PC-3 (cell line): Measurements from ENCODE around the gene FPGS. TPM values are rescaled to one million over a fixed set of nuclear protein-coding genes. Genes with fewer than 3 reads are reported as not detected.

ENCODE experiments used
- ATAC-seq: fragments of 200-7000 bp; cut with Tn5 transposase; 2 replicates; pipeline ENCODE4 v1.9.1; 2020; ENCODE audit warnings: mild to moderate bottlenecking, moderate library complexity
- BruUV-seq: library from RNA; stranded (reverse); fragments of 400-500 nt; replicated peaks from 2 replicates; lab custom pipeline; 2021; lab: Mats Ljungman, UMichigan
- CTCF ChIA-PET: fragments of 300-600 bp; sonication (Branson Sonifier 250); formaldehyde crosslinking; loops from one replicate; lab custom pipeline; 2022; ENCODE audit warnings: antibody characterized with exemption; lab: Charles Lee
- POLR2A ChIA-PET: fragments of 300-600 bp; sonication (Branson Sonifier 250); formaldehyde crosslinking; loops from one replicate; lab custom pipeline; 2022; ENCODE audit warnings: antibody characterized with exemption; ENCODE audit not compliant: unreplicated experiment; lab: Charles Lee
- DNase-seq: peaks from one replicate; pipeline ENCODE4 v3.0.0-alpha.2; 2015
- H2AFZ ChIP-seq: fragments of 300-600 bp; sonication (generic); 2 replicates; pipeline ENCODE4 v1.6.0; 2016; ENCODE audit warnings: antibody characterized with exemption, low read length
- H3F3A ChIP-seq: fragments of 300-600 bp; sonication (generic); one replicate; pipeline ENCODE4 v1.6.0; 2017; ENCODE audit warnings: antibody characterized with exemption, low read length, control low read depth, mild to moderate bottlenecking; ENCODE audit not compliant: unreplicated experiment
- H3K27ac ChIP-seq: fragments of 300-600 bp; sonication (generic); 2 replicates; pipeline ENCODE4 v1.5.1; 2016; ENCODE audit warnings: mild to moderate bottlenecking, low read length
- H3K27me3 ChIP-seq: fragments of 300-600 bp; sonication (generic); 2 replicates; pipeline ENCODE4 v1.6.1; 2016; ENCODE audit warnings: low read length, mixed read lengths
- H3K36me3 ChIP-seq: fragments of 300-600 bp; sonication (generic); 2 replicates; pipeline ENCODE4 v1.6.1; 2016; ENCODE audit warnings: low read depth, mixed run types, low read length, mixed read lengths
- H3K4me1 ChIP-seq: fragments of 300-600 bp; sonication (generic); 2 replicates; pipeline ENCODE4 v1.5.1; 2016; ENCODE audit warnings: low read length; ENCODE audit not compliant: insufficient read depth
- H3K4me2 ChIP-seq: fragments of 300-600 bp; sonication (generic); 2 replicates; pipeline ENCODE4 v1.6.0; 2016; ENCODE audit warnings: low read length
- H3K4me3 ChIP-seq: fragments of 300-600 bp; sonication (generic); 2 replicates; pipeline ENCODE4 v1.5.1; 2016; ENCODE audit warnings: mild to moderate bottlenecking, low read length, mixed read lengths
- H3K79me2 ChIP-seq: fragments of 300-600 bp; sonication (generic); 2 replicates; pipeline ENCODE4 v1.6.1; 2017; ENCODE audit warnings: low read length, mixed read lengths
- H3K9ac ChIP-seq: fragments of 300-600 bp; sonication (generic); 2 replicates; pipeline ENCODE4 v1.6.0; 2016; ENCODE audit warnings: mild to moderate bottlenecking, low read length
- H3K9me2 ChIP-seq: fragments of 300-600 bp; sonication (generic); replicated peaks from 2 replicates; pipeline ENCODE4 v1.6.1; 2016; ENCODE audit warnings: mixed run types, low read length, mixed read lengths
- H3K9me3 ChIP-seq: fragments of 300-600 bp; sonication (generic); 2 replicates; pipeline ENCODE4 v1.6.1; 2016; ENCODE audit warnings: low read length, mixed read lengths
- H4K20me1 ChIP-seq: fragments of 300-600 bp; sonication (generic); 2 replicates; pipeline ENCODE4 v1.6.1; 2016; ENCODE audit warnings: low read length, mixed read lengths
- CTCF ChIP-seq: fragments of 300-600 bp; sonication (generic); conservative IDR thresholded peaks from 2 replicates; pipeline ENCODE4 v1.5.1; 2017; ENCODE audit warnings: antibody characterized with exemption, low read depth, mild to moderate bottlenecking, low read length
- EZH2 ChIP-seq: fragments of 300-600 bp; sonication (generic); IDR thresholded peaks from one replicate; pipeline ENCODE4 v1.6.1; 2017; ENCODE audit warnings: antibody characterized with exemption, mild to moderate bottlenecking, low read length; ENCODE audit not compliant: unreplicated experiment
- EZH2phosphoT487 ChIP-seq: fragments of 300-600 bp; sonication (generic); IDR thresholded peaks from 2 replicates; pipeline ENCODE4 v1.6.1; 2018; ENCODE audit warnings: mild to moderate bottlenecking, antibody characterized with exemption, low read length, borderline replicate concordance
- intact Hi-C: fragments of 100-400 bp; cut with micrococcal nuclease; formaldehyde crosslinking; loops from 2 replicates; pipeline ENCODE4 v1.9.0; 2023
- total RNA-seq: library from RNA; depleted of rRNA; stranded (reverse); fragments of >200 nt; gene quantifications from 2 replicates; pipeline ENCODE4 v1.2.3, GENCODE V29; 2014

The FPGS gene
- total RNA-seq, 1 experiment from 2014 or later, result 78.5 TPM

- H2AFZ ChIP-seq, result no peak overlapping the region
Measured at GRCh38 chr9:127817881-127818434, 15.3 kb downstream of the FPGS start.

GRCh38 chr9:127818574-127818973, 15.9 kb downstream of the FPGS start:
- TF ChIP-seq EZH2phosphoT487, result no peak
- TF ChIP-seq CTCF, result no peak
- no peak for TF ChIP-seq EZH2
- DNase-seq (no peak), ATAC-seq (no peak)
- H3K4me3 ChIP-seq, result no peak overlapping the region
- CTCF ChIA-PET, result no interaction called here
- no peak overlapping the region for H3K27ac ChIP-seq
- H3F3A ChIP-seq, result no peaks in the 10 kb centered on the region
- H2AFZ ChIP-seq, result no peak overlapping the region
- BruUV-seq, result no TSS peak
- H3K9me2 ChIP-seq, result no peaks in the 10 kb centered on the region
- no peaks in the 10 kb centered on the region for H3K9me3 ChIP-seq
- no peak overlapping the region for H3K9ac ChIP-seq
- H3K36me3 ChIP-seq, result peaks cover 5% of the 10 kb centered on the region; the same call in 1 of the 2 replicates
- H3K79me2 ChIP-seq, result no peaks in the 10 kb centered on the region
- H3K27me3 ChIP-seq, result no peaks in the 10 kb centered on the region
- no peaks in the 10 kb centered on the region for H3K4me1 ChIP-seq
- intact Hi-C loops, result no loop called here
- H3K4me2 ChIP-seq, result no peak overlapping the region
- no peaks in the 10 kb centered on the region for H4K20me1 ChIP-seq
- POLR2A ChIA-PET, result no interaction called here

More at GRCh38 chr9:127817881-127818434, 15.3 kb downstream of the FPGS start:
- no peak for TF ChIP-seq EZH2
- TF ChIP-seq EZH2phosphoT487, result no peak
- TF ChIP-seq CTCF, result no peak
- ATAC-seq (no peak), DNase-seq (no peak)
- H3K9me2 ChIP-seq, result no peaks in the 10 kb centered on the region
- H3K4me2 ChIP-seq, result no peak overlapping the region
- H3K9me3 ChIP-seq, result no peaks in the 10 kb centered on the region
- no peaks in the 10 kb centered on the region for H3K4me1 ChIP-seq
- H3K4me3 ChIP-seq, result no peak overlapping the region
- H3K9ac ChIP-seq, result no peak overlapping the region
- no peaks in the 10 kb centered on the region for H3F3A ChIP-seq
- POLR2A ChIA-PET, result no interaction called here
- H3K79me2 ChIP-seq, result no peaks in the 10 kb centered on the region
- no peaks in the 10 kb centered on the region for H3K27me3 ChIP-seq
- peaks cover 6% of the 10 kb centered on the region; the same call in 1 of the 2 replicates for H3K36me3 ChIP-seq
- H3K27ac ChIP-seq, result no peak overlapping the region
- no TSS peak for BruUV-seq
- CTCF ChIA-PET, result no interaction called here
- intact Hi-C loops, result no loop called here
- H4K20me1 ChIP-seq, result no peaks in the 10 kb centered on the region

- H4K20me1 ChIP-seq, result no peaks in the 10 kb centered on the region
- intact Hi-C loops, result no loop called here
- ATAC-seq (no peak), DNase-seq (no peak)
- H3K9me2 ChIP-seq, result no peaks in the 10 kb centered on the region
- no peak for TF ChIP-seq EZH2
- H2AFZ ChIP-seq, result no peak overlapping the region
- H3K4me2 ChIP-seq, result no peak overlapping the region
- H3K79me2 ChIP-seq, result no peaks in the 10 kb centered on the region
- H3K4me3 ChIP-seq, result no peak overlapping the region
- no peaks in the 10 kb centered on the region for H3F3A ChIP-seq
- no TSS peak for BruUV-seq
- H3K9ac ChIP-seq, result no peak overlapping the region
- H3K27me3 ChIP-seq, result no peaks in the 10 kb centered on the region
- ChIA-PET CTCF (no interaction called here), POLR2A (no interaction called here)
- no peaks in the 10 kb centered on the region for H3K9me3 ChIP-seq
- H3K4me1 ChIP-seq, result no peaks in the 10 kb centered on the region
- H3K27ac ChIP-seq, result no peak overlapping the region
- H3K36me3 ChIP-seq, result no peaks in the 10 kb centered on the region
Measured at GRCh38 chr9:127822108-127822507, 19.4 kb downstream of the FPGS start.
